22Rv1 (cell line): ENCODE measurements around the gene EEF2.

Source experiments
- ZFX ChIP-seq: fragments of 450-650 bp; IDR thresholded peaks from 2 replicates; pipeline ENCODE4 v1.6.1; 2017; ENCODE audit warnings: antibody characterized with exemption, borderline replicate concordance
- TF ChIP-seq, protein P1 (sequence below): fragments of 450-650 bp; IDR thresholded peaks from 2 replicates; pipeline ENCODE4 v1.5.1; 2017; ENCODE audit warnings: mild to moderate bottlenecking

DNA sequence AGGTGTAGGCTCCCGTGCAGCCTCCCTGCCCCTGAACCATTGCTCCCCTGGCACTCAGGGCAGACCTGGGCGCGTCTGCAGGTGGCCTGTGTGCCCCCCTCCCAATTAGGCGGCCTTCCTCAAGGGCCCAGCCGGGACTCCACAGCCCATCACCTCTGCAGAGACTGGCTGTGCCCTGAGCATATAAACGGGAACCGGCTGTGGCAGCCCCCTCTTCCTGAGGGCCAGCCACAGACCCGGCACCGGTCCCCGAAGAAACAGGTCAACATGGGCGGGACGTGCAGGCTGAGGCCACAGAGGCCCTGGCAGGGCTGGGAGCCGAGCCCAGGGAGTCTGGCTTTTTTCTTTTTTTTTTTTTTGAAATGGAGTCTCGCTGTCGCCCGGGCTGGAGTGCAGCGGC lies 34.3 kb upstream of the EEF2 start:
- TF ChIP-seq ZFX, result no peak
- TF ChIP-seq, protein P1, sequence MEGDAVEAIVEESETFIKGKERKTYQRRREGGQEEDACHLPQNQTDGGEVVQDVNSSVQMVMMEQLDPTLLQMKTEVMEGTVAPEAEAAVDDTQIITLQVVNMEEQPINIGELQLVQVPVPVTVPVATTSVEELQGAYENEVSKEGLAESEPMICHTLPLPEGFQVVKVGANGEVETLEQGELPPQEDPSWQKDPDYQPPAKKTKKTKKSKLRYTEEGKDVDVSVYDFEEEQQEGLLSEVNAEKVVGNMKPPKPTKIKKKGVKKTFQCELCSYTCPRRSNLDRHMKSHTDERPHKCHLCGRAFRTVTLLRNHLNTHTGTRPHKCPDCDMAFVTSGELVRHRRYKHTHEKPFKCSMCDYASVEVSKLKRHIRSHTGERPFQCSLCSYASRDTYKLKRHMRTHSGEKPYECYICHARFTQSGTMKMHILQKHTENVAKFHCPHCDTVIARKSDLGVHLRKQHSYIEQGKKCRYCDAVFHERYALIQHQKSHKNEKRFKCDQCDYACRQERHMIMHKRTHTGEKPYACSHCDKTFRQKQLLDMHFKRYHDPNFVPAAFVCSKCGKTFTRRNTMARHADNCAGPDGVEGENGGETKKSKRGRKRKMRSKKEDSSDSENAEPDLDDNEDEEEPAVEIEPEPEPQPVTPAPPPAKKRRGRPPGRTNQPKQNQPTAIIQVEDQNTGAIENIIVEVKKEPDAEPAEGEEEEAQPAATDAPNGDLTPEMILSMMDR, result no peak
